Stimulated activated CD4-positive, alpha-beta T cell treated with anti-CD3 and anti-CD28 coated beads, Interleukin-1b, Interleukin-23, amount 100 ng/mL, for 1 hour (primary cell): ENCODE results near the gene STK38.
"Not testable (repeated sequence)": the region's sequence is repeated elsewhere in the genome, so short reads cannot be mapped to it uniquely, and the experiment has no call there.

Experiments
- DNase-seq, 2 donors: peaks; one replicate each; pipeline ENCODE4 v3.0.0-alpha.2; 2020; ENCODE audit warnings: low read depth in 2 of 2

Gene STK38

DNA sequence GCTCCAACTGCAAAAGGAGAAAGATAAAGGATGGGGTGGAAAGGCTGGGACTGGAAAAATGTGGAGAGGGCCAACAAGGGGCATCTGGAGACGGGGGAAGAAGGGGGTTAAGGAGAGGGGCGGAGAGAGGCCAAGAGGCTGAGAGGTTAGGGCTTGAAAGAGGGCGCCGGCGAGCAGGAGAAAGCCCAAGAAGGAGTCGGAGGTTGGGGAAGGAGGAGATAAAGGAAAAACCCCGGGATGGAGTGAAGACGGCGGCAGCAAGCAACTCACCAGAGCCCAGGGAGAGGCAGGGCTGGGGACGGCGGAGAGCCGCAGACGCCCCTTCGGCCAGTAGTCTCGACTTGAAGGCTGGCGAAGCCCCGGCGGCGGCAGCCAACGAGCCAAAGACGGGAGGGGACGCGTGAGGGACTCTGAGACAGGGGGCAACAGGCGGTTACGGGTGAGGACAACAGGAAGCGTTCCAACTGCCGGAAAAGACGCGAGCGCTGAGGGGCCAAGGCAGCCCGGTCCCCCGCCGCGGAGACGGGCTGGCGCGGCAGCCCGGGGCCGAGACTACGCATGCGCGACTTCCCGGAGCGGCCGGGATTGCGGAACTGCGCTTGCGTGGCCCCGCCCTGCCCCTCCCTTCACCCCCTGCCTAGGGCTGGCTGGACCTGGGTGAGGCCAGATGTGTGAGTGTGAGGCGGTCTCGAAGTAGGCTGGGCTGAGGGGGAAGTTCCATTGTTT is at the start of gene STK38:
TSS of gene STK38 (minus strand) at position 560 of the 726 bp plus-strand sequence. CDS start 7,277 bp downstream, outside the sequence.
- DNase-seq, result peak; percentile 83 to 94

DNA sequence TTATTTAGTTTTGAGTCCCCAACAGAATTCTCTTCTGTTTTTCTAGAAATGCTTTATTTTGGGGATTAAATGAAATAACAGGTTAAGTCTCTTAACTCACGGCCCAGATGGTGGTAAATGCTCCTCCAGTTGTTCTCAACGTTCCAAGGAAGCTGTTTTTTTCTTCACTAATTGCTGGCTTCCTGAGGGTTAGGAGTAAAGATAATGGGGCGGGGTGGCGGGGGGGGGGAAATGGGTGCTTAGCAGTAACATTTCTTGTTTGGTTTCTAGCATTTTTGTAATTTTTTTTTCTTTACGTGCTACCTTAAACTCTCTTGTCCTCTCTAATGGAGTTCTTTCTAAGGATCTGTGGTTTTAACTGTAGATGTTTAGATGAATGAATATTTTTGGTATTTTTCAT is 49.1 kb upstream of the STK38 start:
- DNase-seq, result no peak

DNA sequence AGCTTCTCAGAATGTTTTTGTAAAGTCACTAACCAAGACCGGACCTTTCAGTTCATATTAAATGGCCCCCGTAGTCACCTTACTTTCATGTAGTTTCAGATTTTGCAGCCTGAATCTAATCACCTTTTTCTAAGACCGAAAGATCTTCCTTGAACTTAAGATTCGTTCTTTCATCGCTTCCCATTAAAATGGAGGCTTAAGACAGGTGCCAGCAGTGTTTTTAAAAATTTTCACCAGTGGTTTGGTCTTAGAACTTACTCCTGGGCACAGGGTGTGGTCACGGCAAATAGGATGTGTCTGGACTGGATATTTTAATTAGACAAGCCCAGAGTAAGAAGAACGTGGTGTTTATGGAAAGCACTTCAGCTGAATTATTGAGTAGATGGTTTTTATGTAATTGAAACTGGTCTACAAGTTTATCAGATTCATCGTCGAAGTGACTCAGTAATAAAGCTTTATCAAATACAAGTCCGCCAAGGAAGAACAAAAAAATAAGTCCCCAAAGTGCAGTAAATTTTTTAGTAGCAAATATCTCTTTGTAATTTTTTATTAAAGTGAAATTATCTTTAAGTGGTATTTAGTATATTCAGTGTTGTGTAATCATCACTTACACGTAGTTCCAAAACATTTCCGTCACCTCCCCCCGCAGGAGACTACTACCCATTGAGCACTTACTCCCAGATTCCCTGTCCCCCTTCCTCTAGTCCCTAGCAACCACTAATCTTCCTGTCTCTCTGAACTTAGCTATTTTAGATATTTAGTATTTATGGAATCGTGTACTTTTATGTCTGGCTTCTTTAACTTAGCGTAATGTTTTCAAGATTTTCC is 47.8 kb upstream of the STK38 start:
- no peak for DNase-seq

DNA sequence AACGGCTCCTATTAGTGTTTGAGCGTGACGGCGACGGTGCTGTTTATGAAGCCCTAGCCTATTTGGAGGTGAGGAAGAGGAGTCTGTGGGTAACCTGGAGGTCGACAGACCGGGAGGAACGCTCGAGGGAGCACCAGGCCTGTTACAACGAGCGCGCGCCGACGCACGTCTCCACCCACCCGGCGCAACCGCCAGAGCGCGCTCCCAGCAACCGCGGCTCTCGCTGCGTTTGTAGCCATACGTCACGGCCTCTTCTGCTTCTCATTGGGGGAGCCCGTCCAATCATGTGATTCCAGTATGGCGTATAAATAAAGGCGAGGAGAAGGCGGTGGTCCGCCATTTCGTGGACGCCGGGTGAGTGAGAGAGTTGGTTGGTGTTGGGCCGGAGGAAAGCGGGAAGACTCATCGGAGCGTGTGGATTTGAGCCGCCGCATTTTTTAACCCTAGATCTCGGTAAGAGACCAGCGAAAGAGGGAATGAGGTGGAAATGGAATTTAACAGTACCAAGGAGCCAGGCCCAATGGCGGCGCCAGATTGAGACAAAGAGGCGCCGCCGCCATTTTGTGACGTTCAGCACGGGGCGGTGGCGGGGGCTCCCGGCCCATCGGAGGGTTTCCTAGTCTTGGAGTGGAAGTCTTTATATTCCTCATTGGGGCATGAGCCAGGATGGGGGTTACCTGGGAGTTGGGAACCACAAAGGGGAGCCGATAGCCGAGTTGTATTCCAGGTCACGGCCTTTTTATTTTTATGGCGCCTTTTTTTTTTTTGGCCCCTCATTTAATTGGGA is 46.9 kb upstream of the STK38 start, which contains the start of gene SRSF3:
TSS of gene SRSF3 (plus strand) at position 334 of the 787 bp plus-strand sequence. CDS start 2,401 bp downstream, outside the sequence.
- peak; percentile 81 to 90 for DNase-seq

DNA sequence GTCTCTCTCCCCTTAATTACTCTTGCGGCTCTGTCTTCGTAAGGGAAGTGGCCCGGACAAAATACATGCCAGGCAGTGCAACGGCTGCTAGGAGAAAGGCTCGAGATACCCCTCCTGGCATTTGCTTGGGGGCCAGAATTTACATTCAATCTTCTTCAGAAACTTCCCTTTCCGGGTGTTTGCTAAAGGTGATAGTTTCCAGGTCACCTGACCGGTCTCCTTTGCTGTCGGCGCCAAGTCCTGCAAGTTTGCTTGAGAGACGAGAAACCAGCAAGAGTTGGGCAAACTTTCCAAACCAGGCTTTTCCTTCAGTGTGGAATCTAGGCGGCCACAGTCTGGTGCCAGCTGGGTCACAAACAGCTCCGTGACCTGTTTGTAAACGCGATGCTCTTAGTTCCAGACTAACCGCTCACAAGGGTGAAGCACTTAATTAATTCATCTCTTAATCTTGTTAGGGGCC is 46.3 kb upstream of the STK38 start:
- no peak for DNase-seq

DNA sequence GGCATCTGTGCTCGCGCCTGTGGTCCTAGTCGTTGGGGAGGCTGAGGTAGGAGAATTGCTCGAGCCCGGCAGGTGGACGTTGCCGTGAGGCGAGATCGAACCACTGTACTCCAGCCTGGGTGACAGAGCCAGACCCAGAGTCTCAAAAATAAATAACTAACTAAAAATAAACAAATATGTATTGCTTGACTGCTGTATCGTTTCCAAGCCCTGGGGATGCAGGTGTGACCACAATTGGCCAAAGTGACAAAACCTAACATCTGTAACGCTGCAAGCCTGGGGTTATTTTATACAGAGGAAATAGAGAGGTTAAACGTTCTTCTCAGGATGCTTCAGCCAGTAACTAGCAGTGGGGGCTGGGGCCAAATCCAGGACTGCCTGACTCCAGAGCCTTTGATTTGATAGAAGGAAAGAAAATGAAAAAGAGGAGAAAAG is 45.0 kb upstream of the STK38 start:
- no peak for DNase-seq

DNA sequence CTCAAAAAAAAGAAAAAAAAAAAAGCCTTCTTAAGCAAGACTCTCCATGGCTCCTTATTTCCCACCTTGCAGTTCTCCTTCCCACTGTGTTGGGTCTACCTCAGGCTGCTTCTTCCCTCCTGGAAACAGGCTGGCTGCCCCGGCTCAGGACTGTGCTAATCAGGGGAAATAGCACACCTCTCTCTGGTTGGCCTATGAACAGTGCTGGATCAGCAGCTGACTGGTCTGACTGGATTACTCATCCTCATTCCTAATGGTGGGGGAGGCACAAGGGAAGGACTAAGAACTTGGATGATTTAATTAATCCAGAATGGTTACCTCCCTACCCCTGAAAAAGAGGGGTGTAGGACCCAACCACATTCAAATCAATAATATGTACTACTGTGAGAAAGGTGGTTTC is 43.0 kb upstream of the STK38 start:
- no peak for DNase-seq

DNA sequence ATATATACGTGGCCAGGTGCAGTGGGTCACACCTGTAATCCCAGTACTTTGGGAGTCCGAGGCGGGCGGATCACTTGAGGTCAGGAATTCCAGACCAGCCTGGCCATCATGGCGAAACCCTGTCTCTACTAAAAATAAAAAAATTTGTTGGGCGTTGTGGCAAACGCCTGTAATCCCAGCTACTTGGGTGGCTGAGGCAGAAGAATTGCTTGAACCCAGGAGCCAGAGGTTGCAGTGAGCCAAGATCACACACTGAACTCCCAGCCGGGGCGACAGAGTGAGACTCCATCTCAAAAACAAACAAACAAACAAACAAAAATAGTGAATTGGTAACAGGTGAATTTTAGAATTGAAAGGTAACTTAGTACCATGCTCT is 41.7 kb upstream of the STK38 start:
- not testable (repeated sequence) for DNase-seq

DNA sequence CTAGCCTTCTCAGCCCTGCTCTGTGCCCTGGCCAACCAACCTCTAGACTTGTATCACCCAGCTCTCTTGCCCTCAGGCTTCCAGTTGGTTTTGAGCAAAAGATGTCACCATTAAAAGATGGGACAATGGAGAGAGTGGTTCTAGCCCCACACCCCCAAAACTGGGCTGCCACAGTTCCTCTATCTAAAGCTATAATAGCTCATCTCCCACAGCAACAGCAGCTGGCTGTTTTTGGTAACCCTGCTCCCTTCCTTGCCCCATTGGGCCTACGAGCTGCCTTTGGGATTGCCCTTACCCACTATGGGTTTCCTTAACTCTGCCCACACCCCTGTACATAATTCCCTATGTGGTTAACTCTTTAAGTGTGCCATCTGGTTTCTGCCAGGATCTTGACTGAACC is 39.3 kb upstream of the STK38 start:
- DNase-seq, result no peak

DNA sequence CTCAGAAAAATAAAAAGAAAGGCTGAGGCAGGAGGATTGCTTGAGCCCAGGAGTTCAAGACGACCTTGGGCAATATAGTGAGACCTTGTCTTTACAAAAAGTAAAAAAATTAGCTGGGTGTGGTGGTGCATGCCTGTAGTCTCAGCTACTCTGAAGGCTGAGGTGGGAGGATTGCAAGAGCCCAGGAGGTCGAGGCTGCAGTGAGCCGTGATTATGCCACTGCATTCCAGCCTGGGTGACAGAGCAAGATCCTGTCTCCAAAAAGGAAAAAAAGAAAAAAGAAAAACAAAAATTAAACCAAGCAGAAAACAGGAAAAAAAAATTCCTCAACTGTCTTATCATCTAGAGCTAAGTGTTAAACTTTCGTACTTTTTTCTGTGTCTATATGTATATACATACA is 34.4 kb upstream of the STK38 start:
- no peak for DNase-seq

DNA sequence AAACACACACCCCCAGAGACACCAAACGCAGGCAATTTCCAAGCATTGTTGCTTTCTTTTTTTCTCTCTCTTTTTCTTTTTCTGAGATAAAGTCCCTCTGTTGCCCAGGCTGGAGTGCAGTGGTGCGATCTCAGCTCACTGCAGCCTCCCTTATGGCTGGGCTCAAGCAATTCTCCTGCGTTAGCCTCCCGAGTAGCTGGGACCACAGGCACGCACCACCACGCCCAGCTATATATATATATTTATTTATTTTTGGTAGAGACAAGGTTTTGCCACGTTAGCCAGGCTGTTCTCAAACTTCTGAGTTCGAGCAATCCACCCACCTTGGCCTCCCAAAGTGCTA is 32.9 kb upstream of the STK38 start:
- no peak for DNase-seq

DNA sequence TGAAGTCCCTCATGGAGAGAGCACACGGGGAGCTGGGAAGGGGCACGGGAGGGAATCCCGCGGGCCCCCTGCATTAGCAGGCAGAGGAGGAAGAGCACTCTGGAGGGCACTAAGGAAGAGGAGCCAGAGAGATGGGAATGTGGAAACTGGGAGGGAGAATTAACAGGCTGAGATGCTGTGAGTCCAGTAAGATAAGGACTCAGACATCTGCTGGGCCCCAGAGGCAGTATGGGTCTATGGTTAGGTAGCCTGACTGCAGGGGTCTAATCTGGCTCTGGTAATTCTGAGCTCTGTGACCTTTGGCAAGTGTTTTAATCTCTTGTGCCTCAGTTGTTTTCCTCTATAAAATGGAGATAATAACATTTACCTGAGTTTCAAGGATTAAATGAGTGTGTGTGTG is 31.2 kb upstream of the STK38 start:
- DNase-seq, result no peak

DNA sequence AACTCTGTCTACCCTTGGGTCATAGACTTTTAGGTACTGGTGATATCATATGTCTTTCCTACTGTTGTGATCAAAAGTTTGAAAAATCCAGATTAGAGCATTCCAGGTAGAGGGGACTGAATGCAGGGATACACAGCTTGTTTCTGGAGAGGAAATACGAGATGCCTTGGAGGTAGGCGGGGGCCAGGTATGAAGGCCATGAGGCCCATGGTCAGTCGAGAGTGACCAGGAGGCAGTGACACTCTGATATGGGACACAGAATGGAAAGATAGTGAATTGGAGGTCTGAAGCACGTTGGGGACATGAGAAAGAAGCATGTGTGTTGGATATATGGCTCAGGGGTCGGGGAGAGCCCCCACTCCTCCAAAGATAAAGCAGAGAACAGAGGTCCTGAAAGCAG is 30.8 kb upstream of the STK38 start:
- DNase-seq, result no peak

DNA sequence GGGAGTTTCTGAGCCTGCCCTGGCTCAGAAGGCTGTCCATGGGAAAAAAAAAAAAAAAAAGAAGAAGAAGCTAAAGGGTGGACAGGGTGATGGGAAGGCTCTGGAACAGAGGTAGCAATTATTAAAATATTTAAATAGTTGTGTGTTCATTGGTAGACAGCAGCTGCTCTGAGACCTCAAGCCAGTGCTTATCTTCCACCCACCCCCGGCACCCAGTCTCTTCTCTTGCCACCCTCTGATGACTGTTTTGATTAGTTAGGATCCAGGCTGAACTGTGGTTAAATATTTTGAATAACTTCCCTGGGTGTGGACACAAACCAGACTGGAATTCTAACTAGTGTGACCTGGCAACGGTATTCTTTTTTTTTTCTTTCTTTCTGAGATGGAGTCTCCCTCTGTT is 30.0 kb upstream of the STK38 start:
- DNase-seq, result no peak

DNA sequence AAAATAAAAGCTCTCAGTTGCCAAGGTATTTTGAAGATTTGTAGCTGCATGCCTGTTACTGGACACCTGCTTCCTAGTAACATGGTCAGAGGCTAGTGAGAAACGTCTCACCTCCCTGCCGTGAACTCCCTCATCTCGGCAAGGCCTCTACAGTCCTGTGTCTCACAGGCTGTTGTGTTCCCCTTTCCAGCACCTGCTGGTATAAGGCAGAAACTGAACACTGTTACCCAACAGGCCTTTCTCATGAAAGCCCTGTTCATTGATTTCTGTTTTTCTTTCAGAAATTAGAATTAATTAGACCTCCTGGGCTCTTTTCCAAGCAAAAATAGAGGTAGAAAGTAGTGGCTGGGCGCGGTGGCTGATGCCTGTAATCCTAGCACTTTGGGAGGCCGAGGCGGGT is 29.3 kb upstream of the STK38 start:
- DNase-seq, result no peak

DNA sequence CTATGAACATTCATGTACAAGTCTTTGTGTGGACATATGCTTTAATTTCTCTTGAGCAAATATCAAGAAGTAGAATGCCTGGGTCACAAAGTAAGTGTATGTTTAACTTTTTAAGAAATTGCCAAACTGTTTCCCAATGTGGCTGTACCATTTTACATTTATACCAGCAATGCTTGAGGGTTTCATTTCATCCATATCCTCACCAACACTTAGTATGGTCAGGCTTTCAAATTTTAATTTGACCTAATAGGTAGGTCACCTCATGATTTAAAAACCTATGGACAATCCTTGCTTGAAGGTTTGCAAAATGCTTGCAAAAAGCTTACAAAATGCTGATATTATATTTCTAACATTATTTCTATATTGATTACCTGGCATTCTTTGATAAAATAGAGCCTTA is 27.4 kb upstream of the STK38 start:
- DNase-seq, result no peak

DNA sequence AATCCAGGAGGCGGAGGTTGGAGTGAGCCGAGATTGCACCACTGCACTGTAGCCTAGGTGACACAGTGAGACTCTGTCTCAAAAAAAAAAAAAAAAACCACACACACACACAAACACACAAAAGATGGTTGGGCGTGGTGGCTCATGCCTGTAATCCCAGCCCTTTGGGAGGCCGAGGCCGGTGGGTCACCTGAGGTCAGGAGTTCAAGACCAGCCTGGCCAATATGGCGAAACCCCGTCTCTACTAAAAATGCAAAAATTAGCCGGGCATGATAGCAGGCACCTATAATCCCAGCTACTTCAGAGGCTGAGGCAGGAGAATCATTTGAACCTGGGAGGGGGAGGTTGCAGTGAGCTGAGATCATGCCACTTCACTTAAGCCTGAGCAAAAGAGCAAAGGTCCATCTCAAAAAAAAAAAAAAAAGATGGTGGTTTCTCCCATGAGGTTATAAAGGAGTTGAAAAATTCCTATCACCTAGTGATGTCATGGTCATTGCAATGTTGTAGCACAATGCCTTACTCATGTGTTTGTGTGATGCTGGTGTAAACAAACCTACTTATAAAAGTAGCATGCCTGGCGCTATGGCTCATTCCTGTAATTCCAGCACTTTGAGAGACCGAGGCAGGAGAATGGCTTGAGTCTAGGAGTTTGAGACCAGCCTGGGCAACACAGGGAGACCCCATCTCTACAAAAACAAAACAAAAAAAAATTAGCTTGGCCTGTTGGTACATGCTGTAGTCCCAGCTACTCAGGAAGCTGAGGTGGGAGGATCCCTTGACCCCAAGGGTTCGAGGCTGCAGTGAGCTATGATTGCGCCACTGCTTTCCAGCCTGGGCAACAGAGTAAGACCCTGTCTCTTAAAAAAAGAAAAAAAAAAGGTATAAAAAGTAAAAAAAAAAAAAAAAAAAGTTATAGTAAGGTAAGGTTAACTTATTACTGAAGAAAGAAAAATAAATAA is 25.4 kb upstream of the STK38 start:
- DNase-seq, result not testable (repeated sequence)

DNA sequence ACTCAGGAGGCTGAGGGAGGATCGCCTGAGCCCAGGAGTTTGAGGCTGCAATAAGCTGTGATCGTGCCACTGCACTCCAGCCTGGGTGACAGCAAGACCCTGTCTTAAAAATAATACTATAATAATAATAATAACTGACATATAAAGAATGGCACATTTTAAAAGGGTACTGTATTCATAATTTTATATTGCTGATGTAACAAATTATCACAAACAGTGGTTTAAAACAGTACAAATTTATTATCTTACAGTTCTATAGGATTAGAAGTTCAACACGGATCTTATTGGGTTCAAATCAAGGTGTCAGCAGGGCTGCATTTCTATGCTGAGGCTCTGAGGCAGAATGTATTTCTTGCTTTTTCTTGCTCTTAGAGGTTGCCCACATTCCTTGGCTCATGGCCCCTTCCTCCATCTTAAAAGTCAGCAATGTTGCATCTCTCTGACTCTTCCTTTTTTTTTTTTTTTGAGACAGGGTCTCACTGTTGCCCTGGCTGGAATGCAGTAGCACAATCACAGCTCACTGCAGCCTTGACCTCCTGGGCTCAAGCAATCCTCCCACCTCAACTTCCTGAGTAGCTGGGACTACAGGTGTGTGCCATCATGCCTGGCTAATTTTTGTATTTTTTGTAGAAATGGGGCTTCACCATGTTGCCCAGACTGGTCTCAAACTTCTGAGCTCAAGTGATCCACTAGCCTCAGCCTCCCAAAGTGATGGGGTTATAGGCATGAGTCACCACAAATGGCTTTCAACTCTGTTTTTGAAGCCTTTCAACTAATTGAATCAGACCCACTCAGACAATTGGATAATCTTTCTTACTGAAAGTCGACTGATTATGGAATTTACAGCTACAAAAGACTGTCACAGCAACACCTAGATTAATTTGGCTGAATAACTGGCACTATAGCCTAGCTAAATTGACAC is 24.1 kb upstream of the STK38 start:
- no peak for DNase-seq

DNA sequence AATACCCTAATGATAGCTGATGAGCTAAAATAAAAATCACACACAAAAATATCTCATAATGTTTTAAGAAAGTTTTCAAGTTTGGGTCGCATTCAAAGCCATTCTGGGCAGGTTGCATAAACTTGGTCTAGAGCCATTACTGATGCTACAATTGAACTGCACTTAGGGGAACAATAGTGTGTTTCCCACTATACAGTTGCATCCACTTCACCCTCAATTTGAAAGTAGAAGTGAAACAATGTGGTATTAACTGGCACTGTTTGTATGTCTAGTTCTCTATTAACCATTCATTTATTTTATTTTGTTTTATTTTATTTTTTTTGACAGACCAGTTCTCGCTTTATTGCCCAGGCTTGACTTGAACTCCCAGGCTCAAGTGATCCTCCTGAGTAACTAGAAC is 23.0 kb upstream of the STK38 start:
- no peak for DNase-seq

DNA sequence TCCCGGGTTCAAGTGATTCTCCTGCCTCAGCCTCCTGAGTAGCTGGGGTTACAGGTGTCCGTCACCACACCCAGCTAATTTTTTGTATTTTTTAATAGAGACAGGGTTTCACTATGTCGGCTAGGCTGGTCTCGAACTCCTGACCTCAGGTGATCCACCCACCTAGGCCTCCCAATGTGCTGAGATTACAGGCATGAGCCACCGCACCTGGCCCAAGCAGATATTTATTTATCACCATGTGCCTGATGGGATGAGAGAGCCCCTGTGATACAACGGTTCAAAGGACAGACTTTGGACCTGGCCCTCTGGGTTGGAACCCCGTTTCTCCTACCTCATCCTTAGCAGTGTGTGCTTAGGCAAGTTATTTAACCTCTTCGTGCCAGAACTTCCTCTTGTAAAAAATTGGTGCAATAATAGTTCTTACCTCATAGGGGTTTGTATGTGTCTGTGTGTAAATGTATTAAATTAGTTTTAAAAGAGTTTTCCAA is 19.2 kb upstream of the STK38 start:
- no peak for DNase-seq
